NCI-H1105 treated with DMSO at 0.1 percent for 48 hours (cell line): Measurements from ENCODE around the gene PAGE2B.
"Not testable (repeated sequence)": the region's sequence is repeated elsewhere in the genome, so short reads cannot be mapped to it uniquely, and the experiment has no call there.

Source experiments
- DNase-seq: peaks from one replicate; lab custom pipeline; 2025; lab: John Stamatoyannopoulos, UW

Gene PAGE2B

GRCh38 chrX:55074851-55075467 is at the start of gene PAGE2B:
Gene PAGE2B (plus strand): TSS chrX:55075030. CDS start chrX:55076042, 1,012 bp downstream.
- DNase-seq = no peak

- DNase-seq = no peak
These were observed 48.7 kb upstream of the PAGE2B start for GRCh38 chrX:55026143-55026542.

- no peak for DNase-seq
These were observed 48.0 kb upstream of the PAGE2B start for GRCh38 chrX:55026840-55027239.

GRCh38 chrX:55028040-55028439 is 46.8 kb upstream of the PAGE2B start:
- DNase-seq = no peak

GRCh38 chrX:55028611-55029010 is 46.2 kb upstream of the PAGE2B start:
- DNase-seq = no peak

GRCh38 chrX:55029291-55029690 is 45.5 kb upstream of the PAGE2B start:
- no peak for DNase-seq

GRCh38 chrX:55030271-55031205 is 44.3 kb upstream of the PAGE2B start, which contains the start of gene ALAS2:
Gene ALAS2 (minus strand): TSS chrX:55030977. CDS start chrX:55026000, 4,977 bp downstream.
- no peak for DNase-seq

- DNase-seq = no peak
These were observed 41.4 kb upstream of the PAGE2B start for GRCh38 chrX:55033429-55033828.

- DNase-seq = no peak
These were observed 35.4 kb upstream of the PAGE2B start for GRCh38 chrX:55039471-55039870.

- DNase-seq = no peak
These were observed 33.3 kb upstream of the PAGE2B start for GRCh38 chrX:55041514-55041913.

- not testable (repeated sequence) for DNase-seq
These were observed 24.2 kb upstream of the PAGE2B start for GRCh38 chrX:55050599-55050998.

GRCh38 chrX:55056820-55057674 is 17.8 kb upstream of the PAGE2B start:
- peak; percentile 56 for DNase-seq

- peak; percentile 56 for DNase-seq
These were observed 17.1 kb upstream of the PAGE2B start for GRCh38 chrX:55057675-55058249.

GRCh38 chrX:55067180-55067579 is 7.7 kb upstream of the PAGE2B start:
- DNase-seq = not testable (repeated sequence)

GRCh38 chrX:55072286-55072685 is 2.5 kb upstream of the PAGE2B start:
- no peak for DNase-seq

GRCh38 chrX:55088795-55089489 is 14.1 kb downstream of the PAGE2B start, which contains the start of gene PAGE2:
Gene PAGE2 (plus strand): TSS chrX:55089018. CDS start chrX:55090021, 1,003 bp downstream.
- no peak for DNase-seq

- DNase-seq = no peak
These were observed 23.9 kb downstream of the PAGE2B start for GRCh38 chrX:55098691-55099090.

- DNase-seq = no peak
These were observed 24.3 kb downstream of the PAGE2B start for GRCh38 chrX:55099162-55099561.

GRCh38 chrX:55102754-55103153 is 27.9 kb downstream of the PAGE2B start:
- no peak for DNase-seq

- DNase-seq = no peak
These were observed 32.4 kb downstream of the PAGE2B start for GRCh38 chrX:55107262-55107661.

- DNase-seq = no peak
These were observed 33.1 kb downstream of the PAGE2B start for GRCh38 chrX:55107911-55108310.
